Neural cell (in vitro differentiated cells): ENCODE results near the gene DEPDC5.

Source experiments
- CTCF ChIP-seq: fragments of 450-650 bp; IDR thresholded peaks from 2 replicates; pipeline ENCODE4 v1.5.1; 2014; ENCODE audit warnings: antibody characterized with exemption, mild to moderate bottlenecking, moderate library complexity; ENCODE audit not compliant: poor library complexity, severe bottlenecking
- EP300 ChIP-seq: fragments of 450-650 bp; conservative IDR thresholded peaks from 2 replicates; pipeline ENCODE4 v1.6.1; 2014; ENCODE audit warnings: antibody characterized with exemption, mild to moderate bottlenecking, moderate library complexity; ENCODE audit not compliant: poor library complexity, severe bottlenecking
- EZH2 ChIP-seq: fragments of 200-600, 300-800 bp; shearing (Covaris generic), sonication (generic); IDR thresholded peaks from 2 replicates; pipeline ENCODE4 v1.6.1; 2014; ENCODE audit warnings: antibody characterized with exemption, low read length, borderline replicate concordance, mild to moderate bottlenecking; ENCODE audit not compliant: insufficient read depth, poor library complexity, severe bottlenecking
- POLR2AphosphoS5 ChIP-seq: IDR thresholded peaks from 2 replicates; pipeline ENCODE4 v1.6.1; 2012
- RAD21 ChIP-seq: fragments of 450-650 bp; conservative IDR thresholded peaks from 2 replicates; pipeline ENCODE4 v1.6.1; 2014; ENCODE audit warnings: antibody characterized with exemption, mild to moderate bottlenecking, moderate library complexity

GRCh38 chr22:31872209-31872608 is 118.4 kb downstream of the DEPDC5 start:
- TF ChIP-seq RAD21 (peak; percentile 63), CTCF (peak; percentile 51), EP300 (no peak), POLR2AphosphoS5 (no peak), EZH2 (no peak)
